HG03558 (cell line): Measurements from ENCODE around the gene COX6A2.
"Not testable (repeated sequence)": the region's sequence is repeated elsewhere in the genome, so short reads cannot be mapped to it uniquely, and the experiment has no call there.

Source experiments
- ATAC-seq: cut with Tn5 transposase; IDR thresholded peaks from one replicate; pipeline ENCODE4 v1.9.1; 2021; ENCODE audit warnings: moderate number of reproducible peaks; ENCODE audit not compliant: unreplicated experiment; ENCODE audit errors: extremely low read depth

The COX6A2 gene

DNA sequence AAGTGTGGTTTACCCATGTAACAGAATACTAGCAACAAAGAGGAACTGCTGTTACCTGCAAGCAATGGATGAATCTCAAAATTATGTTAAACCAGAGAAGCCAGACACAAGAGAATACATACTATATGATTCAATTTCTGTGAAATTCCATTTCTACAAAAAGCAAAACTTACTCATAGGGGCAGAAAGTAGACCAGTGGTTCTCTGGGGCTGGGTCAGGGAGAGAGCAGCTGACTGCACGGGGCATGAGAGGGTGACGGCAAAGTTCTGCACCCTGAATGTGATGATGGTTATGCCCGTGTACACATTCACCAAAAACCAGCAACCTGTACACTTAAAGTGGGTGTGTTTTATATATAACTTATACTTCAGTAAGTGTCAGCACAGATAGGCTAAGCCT lies 11.4 kb upstream of the COX6A2 start:
- no peak for ATAC-seq

DNA sequence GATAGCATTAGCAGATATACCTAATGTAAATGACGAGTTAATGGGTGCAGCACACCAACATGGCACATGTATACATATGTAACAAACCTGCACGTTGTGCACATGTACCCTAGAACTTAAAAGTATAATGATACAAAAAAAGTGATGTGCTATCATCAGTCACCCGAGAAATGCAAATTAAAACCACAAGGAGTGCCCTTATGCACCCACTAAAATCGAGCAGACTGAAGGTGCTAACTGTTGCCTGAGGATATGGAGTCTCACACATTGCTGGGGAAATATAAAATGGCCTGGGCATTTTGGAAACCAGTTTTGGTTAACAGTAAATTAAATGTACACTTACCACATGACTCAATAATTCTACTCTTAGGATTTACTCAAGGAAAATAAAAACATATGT lies 10.9 kb upstream of the COX6A2 start:
- ATAC-seq: not testable (repeated sequence)

DNA sequence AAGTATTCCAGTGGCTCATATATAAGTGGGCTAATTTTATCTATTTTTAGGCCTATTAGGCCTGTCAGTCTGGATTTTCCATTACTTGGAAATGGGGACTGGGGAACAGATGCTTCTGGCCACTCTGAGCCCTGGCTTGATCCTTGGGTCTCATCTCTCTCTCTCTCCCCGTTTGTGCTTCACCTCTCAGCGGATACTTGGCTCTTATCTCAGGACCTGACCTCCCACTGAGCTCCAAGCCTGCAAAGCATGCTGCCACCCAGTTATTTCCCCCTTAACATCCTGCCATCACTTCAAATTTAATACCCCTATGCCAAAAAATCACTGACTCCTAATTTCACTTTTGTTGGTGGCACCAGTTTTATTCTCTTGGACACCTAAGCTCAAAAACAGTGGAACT lies 10.3 kb upstream of the COX6A2 start:
- no peak for ATAC-seq

DNA sequence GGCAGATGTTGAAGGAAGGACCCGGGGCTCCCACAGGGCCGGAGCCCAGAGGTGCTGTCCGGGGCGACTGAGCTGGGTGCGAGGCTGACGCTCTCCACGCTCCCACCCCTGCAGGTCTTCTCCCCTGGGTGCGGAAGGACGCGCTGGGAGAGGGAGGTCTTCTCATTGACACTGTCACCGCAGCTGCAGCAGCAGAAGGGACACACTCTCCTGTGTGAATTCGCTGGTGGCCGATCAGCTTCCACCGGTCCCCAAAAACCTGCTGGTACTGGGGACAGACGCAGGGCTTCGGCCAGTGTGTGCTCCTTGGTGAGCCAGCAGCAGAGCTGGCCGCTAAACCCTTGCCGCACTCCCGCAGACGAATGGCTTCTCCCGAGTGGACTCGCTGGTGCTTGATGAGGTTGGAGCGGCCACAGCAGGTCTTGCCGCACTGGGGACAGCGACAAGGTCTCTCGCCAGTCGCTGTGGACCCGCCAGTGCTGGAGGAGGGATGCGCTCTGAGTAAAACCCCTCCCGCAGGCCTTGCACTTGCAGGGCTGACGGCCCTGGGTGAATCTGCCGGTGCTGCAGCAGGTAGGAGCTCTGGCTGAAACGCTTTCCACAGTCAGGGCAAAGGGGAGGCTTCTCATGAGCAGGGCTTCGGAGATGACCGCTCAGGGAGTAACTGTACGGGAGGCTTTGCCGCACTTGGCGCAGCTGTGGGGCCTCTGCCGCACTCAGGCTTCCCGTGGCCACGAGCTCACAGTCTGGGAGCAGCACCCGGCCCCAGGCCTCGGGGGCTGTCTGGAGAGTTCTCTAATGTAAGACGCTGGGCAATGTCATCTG lies 8.3 kb upstream of the COX6A2 start:
- ATAC-seq: no peak

DNA sequence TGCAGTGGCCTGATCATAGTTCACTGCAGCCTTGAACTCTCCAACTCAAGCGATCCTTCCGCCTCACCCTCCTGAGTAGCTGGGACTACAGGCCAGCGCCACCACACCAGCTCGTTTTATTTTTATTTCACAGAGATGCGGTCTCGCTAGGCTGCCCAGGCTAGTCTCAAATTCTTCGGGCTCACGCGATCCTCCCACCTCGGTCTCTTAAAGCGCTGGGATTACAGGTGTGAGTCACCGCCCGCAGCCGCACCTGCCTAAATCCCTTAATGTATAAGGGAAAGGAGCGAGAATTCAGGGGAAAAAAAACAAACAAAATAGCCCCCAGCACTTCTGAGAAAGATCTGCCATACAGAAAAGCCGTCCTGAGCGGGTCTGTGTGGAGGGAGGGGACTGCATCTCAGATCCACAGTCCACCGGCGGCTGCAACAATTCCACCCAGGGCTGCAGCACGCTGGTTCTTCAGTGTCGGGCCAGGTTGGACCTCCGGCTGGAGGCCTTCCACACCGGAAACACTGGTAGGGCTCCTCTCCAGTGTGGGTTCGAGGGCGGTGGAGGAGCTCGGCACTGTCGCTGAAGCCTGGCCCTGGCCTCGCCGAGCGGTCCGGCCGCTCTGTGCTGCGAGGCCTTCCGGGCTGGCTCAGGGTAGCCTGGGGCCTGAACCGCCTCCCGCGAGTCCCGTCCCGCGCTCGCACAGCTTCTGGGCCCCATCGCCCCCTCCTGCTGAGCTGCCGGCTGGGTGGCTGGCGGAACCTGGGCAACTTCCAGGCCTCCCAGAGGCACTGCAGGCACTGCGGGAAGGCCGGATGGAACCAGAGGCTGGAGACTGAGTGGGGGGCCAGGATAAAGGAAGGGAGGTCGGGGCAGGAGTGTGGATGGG lies 7.4 kb upstream of the COX6A2 start:
- no peak for ATAC-seq

DNA sequence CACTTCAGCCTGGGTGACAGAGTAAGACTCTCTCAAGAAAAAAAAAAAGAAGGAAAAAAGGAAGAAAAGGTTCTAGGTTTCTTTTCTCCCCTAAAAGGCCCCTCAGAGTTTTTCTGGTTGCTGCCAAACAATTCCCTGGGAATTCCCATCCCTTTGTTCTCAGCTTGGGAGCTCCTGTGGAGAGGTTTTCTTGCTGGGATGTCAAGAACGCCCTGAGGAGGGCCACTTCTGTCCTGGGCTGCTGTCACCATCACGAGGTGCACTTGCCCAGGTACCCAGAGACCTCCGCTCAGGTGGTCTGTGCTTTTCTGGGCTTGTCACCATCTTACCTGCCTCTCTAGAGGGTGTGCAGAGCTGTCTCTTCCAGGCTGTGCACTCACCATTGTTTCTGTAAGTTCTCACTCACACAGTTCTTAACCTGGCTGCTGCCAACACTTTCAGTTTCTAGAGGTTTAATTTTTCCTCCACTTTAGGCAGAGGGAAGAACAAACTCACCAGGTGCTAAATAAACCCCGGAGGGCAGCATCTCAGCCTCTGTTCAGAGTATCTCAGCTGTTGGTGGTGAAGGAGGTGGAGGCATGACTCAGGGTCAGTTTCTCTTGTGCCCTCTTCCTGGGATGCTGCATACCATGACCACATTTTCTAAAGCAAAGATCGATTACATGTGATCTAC lies 2.4 kb upstream of the COX6A2 start:
- ATAC-seq: no peak

DNA sequence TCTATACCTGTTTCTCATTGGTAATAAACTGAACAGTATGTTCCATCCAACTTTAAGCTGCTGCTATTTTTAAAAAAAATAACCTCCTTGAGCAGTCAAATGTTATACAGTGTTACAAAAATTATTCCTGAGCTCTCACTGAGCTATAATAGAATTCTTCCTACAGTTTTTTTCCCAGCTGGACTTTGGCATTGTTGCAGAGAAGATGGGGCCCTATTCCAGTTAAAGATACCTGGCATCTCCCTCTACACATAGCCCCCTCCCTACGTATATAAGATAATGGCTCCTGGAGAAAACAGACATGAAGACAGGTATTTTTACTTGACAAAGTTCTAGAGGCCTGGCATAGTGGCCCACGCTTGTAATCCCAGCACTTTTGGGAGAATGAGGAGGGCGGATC lies 1.6 kb upstream of the COX6A2 start:
- no peak for ATAC-seq

DNA sequence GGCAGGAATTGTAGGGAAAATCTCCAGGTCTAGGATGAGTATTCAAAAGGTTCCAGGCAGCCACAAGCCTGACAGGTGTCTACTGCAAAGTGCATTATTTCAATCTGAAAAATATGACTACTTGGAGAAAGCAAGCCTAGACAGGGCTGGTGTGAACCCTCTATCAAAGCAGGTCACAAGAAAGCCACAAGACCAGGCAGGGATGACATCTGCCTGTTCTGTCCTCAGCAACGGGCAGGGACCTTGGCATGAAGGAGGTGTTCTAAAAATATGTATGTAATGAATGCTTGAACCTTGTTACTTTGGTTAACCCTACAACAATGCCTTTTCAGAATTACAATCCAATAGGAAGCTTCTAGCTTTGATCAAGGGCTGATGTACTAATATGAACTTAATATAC lies 1.2 kb upstream of the COX6A2 start:
- no peak for ATAC-seq

DNA sequence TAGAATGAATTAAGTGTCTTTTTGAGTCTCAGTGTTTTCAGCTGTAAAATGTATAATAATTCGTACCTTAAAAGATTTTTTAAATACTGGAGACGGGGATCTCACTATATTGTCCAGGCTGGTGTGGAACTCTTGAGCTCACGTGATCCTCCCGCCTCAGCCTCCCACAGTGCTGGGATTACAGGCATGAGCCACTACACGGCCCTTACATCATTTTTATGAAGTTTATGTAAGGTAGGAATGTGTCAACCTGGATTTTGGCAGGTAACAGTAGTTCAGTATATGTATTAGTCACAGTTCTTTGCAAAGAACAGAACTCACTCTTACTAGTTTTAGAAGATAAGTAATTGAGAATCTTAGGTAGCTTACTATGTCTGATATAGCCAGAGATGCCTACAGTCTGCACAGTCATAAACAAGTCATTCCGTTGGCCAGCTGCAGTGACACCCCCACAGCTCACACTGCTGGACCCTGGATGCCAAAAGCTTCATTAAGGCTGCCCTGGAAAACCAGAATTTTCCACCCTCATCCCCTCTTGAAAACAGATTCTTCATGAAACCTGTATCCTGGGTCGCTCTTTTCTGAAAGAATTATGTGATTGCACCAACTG lies 583 bp upstream of the COX6A2 start:
- no peak for ATAC-seq

DNA sequence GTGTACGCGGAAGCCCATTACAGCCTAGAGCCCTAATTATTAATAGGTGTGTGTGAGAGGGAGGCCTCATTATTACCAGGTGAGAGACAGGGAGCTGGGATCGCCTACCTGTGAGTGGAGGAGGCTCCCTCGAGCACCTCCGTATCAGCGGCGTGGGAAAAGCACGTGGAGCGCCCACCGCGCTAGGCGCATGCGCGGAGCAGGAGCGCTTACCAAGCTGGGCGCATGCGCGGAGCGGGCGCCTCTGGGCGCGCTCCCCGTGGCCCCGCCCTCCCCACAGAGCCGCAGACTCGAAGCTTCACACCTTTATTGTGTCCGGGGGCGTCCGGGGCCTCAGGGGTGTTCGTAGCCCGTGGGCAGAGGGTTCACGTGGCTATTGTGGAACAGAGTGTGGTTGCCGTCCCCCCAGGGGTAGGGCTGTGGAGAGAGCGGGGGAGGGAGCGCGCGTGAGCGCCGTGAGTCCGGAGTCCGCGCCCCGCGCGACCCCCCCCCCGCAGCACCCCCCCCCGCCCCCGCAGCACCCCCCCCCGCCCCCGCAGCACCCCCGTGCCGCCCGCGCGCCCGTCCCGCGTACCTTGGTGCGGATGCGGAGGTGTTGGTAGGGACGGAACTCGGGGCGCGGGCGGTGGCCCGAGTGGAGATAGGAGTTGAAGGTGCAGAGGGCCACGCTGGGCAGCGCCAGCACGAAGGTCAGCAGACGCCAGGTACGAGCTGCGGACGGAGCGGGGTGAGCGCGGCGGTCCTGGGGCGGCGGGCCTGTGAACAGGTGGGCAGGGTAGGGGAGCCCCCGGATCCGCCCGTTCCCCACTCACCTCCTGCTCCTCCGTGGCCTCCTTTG lies 500 bp downstream of the COX6A2 start:
- no peak for ATAC-seq

DNA sequence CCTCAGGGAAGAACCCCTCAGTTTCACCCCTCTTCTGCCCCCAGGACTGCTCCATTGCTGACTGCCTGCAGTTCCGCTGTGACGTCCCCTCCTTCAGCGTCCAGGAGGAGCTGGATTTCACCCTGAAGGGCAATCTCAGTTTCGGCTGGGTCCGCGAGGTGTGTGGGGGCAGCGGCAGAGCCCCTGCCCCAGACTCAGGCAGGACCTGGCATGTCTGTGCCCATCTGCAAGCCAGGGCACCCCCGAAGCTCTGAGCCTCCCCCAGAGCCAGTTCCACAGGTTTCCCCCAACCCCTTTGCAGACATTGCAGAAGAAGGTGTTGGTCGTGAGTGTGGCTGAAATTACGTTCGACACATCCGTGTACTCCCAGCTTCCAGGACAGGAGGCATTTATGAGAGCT lies 4.4 kb downstream of the COX6A2 start:
- no peak for ATAC-seq

DNA sequence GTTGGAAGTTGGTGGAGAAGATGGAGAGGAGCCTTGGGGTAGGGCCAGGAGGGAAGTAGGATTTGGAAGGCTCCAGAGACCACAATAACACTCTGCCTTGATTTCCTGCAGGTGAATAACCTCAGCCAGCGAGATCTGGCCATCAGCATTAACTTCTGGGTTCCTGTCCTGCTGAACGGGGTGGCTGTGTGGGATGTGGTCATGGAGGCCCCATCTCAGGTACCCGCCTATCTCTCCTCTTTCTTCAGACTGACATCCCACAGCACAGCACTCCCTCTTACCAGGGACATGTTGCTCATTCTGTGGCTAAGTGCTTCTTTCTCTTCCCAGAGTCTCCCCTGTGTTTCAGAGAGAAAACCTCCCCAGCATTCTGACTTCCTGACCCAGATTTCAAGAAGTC lies 4.9 kb downstream of the COX6A2 start:
- no peak for ATAC-seq

DNA sequence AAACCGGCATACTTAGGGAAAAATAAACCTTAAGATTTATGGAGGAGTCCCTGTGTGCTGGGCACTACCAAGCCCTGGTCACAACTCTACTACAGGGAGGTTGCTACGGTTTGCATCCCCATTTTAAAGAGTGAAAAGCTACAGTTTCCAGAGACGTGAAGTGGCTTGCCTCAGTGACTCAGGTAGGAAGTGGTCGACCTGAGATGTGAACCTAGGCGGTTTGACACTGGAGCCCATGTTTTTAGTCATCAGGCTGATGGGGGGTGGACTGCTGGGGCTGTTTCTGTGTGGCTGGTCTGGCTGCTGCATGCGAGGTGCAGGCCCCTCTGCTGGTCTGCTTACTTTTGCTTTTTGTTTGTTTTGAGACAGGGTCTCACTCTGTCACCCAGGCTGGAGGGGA lies 6.6 kb downstream of the COX6A2 start:
- ATAC-seq: no peak

DNA sequence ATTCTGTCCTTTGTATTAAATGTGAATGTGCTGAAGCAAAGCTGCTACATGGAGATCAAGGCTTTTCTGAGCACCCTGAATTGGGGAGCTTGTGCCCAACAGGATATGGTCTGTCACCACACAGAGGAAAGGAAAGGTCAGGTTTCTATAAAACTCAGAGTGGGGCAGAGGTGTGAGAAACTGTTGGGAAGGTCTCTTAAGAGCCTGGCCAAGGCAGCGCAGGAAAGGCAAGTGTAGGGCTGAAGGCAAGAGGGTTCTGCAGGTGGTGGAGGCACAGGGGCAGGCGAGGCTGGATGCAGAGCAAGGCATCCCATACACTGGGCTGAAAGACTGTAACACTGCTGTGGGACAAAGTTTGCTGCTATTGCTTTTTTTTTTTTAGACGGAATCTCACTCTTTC lies 8.1 kb downstream of the COX6A2 start:
- ATAC-seq: no peak

DNA sequence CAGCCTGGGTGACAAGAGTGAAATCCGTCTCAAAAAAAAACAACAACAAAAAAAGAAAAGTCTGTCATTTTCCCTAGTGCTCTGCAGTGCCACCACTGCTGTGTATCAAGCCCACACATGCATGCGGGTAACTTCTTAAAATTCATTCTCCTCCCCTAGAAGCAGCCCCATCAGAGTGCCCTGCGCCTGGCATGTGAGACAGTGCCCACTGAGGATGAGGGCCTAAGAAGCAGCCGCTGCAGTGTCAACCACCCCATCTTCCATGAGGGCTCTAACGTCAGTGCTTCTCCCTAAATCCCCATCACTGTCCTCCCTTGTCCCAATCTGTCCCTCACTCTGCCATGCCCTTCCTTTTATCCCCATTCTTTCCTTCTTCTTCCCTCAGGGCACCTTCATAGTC lies 10.2 kb downstream of the COX6A2 start:
- no peak for ATAC-seq

DNA sequence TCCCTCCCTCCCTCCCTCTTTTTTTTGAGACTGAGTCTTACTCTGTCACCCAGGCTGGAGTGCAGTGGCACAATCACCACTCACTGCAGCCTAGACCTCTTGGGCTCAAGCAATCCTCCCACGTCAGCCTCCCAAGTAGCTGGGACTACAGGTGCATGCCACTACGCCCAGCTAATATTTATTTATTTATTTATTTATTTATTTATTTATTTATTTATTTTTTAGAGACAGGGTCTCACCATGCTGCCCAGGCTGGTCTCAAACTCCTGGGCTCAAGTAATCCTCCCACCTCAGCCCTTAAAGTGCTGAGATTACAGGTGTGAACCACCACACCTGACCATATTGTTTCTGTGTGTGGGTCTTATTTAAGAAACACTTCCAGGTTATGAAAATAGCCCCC lies 11.1 kb downstream of the COX6A2 start:
- not testable (repeated sequence) for ATAC-seq

DNA sequence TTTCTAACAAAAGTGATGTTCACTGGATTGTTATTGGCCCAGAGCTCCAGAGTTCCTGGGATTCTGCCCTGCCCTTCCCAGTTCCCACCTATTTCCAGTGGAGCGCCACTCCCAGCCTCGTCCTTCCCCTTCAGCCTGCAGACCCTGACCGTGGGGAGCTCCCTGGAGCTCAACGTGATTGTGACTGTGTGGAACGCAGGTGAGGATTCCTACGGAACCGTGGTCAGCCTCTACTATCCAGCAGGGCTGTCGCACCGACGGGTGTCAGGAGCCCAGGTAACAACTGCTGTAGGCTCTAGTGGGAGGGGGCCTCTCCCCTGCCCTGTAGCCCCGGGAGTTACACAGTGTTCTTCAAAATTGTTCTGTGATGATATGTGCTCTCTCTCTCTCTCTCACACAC lies 11.8 kb downstream of the COX6A2 start:
- no peak for ATAC-seq

DNA sequence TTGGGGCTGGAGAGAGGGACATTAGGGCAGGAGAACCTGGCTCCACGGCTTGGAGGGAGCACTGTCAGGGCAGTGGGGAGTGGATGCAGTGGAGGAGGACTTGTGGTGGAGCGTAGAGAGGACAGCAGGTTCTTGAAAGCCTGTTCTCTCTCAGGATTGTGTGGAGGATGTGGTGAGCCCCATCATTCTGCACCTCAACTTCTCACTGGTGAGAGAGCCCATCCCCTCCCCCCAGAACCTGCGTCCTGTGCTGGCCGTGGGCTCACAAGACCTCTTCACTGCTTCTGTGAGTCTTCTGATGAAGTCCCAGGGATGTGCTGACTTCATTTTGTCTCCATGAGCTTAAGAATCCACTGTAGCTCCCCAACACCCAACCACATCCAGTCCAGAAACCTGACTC lies 13.5 kb downstream of the COX6A2 start:
- no peak for ATAC-seq

DNA sequence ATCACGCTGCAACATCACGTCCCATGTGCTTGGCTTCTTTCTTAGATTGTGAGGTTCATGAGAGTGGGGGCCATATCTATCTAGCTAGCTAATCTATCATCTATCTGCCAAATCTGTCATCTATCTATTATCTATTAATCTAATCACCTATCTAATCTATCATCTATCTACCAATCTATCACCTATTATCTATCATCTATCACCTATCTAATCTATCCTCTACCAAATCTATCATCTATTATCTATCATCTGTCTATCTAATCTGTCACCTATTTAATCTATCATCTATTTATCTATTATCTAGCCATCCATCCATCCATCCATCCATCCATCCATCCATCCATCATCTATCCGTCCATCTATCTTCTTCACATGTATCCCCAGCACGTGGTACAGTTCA lies 14.2 kb downstream of the COX6A2 start:
- no peak for ATAC-seq

DNA sequence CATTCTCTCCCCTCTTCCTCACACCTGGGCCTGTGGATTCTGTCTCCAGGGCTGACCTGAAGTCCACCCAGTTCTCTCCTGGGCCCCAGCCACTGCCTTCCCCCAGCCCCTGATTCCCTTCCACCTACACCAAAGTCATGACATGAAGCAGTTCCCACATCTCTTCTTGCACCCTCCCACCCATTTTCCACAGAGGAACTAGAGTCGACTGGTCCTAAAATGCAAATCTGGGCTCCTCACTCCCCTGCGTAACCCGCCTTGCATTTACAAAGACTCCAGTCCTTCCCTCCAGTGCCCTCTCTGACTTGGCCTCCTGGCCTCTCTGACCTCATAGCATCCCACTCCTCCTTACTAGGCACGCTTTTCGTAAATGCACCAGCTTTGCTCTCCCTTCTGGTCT lies 14.8 kb downstream of the COX6A2 start:
- ATAC-seq: no peak
